ENCODE measurements around the gene REXO4.
"Not testable (repeated sequence)": the region's sequence is repeated elsewhere in the genome, so short reads cannot be mapped to it uniquely, and the experiment has no call there.

REXO4 gene

DNA sequence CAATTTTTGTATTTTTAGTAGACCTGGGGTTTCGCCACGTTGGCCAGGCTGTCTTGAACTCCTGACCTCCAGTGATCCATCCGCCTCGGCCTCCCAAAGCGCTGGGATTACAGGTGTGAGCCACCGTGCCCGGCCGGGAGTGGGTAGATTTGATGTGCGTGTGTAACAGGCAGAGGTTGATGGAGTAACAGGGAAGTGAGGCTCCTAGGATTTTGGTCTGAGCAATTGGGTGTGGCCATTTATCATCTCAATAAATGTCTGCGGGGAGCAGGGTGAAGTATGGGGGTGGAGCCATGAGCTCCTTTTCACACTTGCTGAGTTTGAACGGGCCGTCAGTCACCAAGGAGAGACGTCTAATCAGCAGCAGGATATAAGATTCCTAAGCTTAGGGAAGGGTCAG lies 1.2 kb upstream of the REXO4 start:
- no peak for DNase-seq

DNA sequence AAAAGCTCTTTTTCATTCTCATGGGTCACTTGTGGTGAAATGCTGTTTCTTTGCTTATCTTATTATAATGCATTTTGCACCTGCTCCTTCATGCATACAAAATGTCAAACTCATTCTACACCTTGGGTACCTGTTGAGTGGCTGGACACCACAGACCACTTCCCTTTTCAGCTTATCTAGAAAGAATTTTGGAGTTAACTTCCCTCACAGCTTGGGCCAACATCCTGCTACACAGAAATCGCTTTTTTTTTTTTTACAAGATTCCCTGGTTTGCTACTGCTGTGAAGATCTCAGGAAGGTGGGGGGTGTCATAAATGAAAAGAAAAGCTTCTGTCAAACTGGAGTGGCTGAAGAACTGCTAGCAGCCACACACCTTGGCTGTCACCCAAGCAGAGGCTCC lies 2.6 kb downstream of the REXO4 start:
- no peak for DNase-seq

DNA sequence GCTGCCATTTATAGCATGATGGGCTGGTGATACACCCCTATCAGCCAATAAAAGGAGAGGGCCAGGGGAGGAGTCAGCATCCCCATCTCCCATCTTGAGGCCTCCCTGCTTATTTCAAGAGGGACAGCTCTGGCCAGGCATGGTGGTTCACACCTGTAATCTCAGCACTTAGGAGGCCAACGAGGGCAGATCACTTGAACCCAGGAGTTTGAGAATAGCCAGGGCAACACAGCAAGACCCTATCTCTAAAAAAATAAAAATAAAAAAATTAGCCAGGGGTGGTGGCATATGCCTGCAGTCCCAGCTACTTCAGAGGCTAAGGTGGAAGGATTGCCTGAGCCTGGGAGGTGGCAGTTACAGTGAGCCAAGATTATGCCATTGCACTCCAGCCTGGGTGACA lies 9.8 kb downstream of the REXO4 start:
- DNase-seq = no peak

DNA sequence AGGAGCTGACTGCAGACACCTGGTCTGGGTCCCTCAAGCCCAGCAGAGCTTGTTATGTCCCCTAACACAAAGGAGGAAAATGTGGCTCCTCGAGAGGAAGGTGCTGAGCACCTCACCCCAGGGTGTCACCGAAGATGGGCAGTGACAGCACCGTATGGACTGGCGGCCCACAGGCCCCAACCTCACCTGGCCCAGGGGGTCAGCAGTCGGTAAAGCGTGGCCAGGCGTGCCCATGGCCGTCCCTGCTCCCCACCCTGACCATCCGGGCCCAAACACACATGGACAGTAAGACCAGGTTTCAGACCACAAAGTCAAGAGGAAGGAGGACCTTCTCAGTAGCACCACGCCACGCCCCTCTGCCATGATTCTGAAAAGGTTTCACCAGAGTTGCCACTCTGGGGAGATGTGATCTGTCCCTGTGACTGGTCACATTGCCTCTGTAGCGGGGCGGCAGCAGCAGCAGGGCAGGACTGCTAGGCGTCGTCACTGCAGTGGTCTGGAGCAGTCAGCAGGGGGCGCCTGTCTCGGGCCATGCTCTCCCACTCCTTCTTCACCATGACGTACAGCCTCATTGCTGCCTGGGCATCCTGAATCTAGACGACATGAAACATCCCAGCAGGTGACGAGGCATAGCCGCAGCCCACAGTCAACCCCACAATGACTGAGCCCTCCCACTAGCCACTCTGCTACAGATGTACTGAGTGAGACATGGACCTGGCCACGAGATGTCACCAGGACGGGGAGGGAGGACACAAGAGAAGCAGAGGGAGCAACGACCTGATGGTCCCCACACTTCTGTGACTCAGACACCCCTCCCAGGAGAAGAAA lies 11.1 kb downstream of the REXO4 start:
- peak; percentile 75 to 79 for DNase-seq

DNA sequence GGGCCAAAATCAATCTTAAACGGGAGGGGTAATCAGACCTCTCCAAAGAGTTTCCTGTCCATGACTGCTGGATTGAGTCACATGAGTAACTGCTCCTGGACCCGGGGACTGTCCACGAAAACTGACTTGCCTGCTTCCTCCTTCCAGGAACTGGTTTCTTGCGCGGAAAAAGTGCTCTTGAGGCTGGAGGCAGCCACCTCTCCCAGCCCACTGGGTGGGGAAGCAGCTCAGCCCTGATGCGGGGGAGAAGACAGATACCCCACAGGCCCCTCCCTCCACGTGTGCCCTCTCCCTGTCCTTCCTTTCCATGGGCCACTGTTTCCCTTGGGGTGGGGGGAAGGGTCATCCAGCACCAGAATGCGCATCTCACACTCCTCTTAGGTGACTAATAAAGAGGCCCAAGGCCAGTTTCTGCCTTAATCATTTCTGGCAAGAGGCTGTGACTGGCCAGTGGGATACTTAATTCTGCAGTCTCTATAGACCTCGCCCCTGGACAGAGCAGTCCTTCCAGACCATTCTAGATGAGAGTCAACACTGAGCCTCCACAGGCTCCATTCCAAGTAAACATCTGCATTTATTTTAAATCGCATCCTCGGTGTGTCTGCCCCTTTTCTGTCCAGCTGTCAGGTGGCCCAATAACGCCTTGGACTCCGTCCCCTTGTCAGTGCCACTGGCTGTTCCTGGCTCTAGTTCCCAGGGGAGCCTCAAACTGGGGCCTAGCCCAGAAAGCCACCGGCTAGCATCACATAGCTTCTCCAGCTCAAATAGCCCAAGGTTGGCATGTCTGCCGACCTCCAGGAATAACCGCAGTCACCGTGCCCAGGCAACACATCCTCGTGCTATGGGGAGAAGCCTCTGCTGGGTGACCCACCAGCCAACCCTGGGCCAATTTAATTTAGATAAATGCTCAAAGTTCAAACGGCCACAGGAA lies 12.0 kb downstream of the REXO4 start:
- no peak for DNase-seq

DNA sequence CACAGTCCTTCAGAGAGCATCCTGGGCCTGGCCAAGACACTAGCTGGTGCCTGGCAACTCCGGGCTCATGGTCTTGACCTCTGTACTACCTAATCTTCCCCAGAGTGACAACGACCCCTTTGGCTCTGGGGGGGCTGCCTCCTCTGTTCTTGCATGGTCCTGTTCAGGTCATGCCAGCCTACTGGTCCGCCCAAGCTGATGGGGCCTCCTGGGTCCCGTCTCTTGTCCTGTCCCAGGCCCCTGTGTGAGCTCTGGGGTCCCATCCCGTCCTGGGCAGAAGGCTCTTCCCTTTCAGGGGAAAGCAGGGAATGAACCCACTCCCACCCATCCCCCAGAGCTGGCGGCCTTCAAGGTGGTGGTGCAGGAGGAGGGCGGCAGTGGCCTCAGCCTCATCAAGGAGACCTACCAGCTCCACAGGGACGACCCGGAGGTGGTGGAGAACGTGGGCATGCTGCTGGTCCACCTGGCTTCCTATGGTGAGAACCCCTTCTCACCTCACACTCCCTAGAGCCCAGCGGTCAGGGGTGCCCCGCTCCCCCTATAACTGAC lies 13.3 kb downstream of the REXO4 start:
- DNase-seq = no peak

DNA sequence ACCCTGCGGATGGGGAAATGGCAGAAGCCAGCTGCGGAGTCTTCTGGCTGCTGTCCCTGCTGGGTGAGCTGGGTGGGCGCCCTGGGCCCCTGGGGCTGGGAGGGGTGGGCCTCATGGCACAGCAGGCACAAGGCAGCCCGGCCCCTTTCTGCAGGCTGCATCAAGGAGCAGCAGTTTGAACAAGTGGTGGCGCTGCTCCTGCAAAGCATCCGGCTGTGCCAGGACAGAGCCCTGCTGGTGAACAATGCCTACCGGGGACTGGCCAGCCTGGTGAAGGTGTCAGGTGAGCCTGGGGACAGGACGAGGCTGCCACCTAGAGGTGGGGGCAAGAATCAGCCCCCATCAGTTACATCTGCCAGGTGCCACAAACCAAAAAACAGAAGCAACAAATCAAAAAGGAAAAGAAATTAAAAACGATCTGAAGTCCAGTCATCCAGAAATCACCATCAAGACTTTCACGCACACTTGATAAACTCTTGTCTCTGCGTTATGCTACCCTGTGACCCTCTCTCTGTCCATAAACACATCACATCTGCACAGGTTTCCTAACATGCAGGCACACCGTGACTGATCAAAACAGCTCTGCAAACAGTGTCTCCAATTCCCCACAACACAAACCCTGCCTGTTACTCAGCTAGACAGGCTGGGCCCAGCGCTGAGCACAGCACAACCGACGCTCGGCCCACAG lies 13.9 kb downstream of the REXO4 start:
- no peak for DNase-seq

DNA sequence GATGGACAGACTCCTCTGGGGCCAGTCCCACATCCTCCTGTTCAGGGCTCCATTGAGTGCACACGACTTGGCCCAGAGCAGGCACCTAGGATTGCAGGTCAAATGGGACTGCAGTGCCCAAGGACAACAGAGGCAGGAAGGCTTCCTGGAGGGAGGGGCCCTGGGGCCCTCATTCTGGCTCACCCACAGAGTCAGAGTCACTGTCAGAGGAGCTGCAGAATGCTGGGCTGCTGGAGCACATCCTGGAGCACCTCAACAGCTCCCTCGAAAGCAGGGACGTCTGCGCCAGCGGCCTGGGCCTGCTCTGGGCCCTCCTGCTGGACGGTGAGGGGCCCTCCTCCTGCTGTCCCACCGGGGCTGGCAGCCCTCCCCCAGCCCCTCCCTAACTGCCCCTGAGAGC lies 15.1 kb downstream of the REXO4 start:
- DNase-seq = no peak

DNA sequence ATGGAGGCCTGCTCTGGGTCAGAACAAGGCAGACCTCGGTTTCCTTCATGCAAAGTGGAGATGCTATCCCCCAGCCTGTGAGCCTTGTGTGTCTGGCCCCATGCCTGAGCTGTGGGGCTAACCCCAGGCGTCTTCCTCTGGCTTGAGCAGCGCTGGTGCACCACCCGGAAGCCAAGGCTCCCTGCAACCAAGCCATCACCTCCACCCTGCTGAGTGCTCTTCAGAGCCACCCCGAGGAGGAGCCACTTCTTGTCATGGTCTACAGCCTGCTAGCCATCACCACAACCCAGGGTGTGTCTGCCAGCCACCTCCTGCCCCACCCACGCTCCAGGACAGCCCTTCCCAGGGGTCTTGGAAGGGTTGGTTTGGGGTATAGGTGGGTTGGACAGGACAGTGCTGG lies 16.2 kb downstream of the REXO4 start:
- no peak for DNase-seq

DNA sequence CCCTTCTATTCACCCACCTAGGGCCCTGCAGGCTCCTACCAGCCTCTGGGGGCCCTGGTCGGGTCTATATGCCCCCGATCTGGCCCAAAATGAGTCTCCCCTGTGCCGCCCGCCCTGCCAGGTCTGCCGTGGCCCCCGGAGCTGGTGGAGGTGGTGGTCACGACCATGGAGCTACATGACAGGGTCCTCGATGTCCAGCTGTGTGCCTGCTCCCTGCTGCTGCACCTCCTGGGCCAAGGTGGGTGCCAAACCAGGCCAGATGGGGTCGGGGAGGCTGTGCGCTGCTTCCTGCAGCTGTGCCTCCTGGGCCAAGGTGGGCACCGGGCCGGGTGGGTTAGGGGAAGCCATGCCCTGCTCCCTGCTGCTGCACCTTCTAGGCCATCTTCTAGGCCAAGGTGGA lies 17.5 kb downstream of the REXO4 start:
- DNase-seq = no peak

DNA sequence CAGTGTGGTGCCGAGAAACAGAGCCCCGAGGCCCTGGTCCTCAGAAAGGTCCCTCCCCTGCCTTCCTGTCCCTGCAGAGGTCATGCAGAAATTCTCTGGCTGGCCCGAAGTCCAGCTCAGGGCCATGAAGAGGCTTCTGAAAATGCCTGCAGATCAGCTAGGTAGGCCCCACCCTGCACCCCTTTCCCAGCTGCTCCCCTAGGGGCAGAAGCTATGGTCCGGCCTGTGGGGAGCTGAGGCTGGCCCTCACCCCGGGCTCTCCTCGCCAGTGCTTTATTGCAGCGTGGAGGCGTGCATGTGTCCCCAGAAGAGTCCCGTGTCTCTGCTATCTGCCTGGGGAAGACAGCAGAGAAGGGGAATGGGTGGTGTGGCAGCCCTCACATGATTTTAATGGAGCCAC lies 19.9 kb downstream of the REXO4 start:
- DNase-seq = no peak

DNA sequence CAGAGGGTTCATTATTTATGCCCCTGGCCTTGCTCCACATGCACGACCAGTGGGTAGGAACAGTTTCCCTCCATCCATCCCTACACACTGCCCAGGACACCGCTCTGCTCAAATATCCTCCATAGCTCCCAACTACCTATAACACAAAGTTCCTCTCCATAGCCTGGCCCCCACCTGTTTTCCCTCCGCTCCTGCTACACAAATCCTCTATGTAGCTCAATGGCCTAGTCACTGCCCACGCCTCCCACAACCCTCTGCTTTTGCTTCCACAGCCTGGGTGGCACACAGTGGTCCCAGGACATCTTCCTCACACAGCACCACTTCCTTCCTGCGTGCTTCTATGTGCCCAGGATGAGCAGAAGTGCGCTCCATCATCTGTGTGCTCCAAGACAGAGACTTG lies 20.4 kb downstream of the REXO4 start:
- no peak for DNase-seq

DNA sequence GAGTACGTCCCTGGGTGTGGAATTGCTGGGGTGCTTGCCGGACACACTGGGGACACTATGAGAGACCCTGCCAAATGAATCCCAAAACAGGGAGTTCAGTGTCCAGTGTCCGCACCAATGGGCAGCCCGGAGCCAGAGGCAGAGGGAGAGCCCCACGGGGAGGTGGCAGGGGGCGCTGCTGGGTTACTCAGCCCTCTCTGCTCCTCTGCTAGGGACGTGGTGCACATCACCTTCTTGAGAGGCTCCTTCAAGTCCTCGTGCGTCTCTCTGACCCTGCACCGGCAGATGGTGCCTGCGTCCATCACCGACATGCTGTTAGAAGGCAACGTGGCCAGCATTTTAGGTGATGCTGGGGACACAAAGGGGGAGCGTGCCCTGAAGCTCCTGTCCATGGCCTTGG lies 20.9 kb downstream of the REXO4 start:
- no peak for DNase-seq

DNA sequence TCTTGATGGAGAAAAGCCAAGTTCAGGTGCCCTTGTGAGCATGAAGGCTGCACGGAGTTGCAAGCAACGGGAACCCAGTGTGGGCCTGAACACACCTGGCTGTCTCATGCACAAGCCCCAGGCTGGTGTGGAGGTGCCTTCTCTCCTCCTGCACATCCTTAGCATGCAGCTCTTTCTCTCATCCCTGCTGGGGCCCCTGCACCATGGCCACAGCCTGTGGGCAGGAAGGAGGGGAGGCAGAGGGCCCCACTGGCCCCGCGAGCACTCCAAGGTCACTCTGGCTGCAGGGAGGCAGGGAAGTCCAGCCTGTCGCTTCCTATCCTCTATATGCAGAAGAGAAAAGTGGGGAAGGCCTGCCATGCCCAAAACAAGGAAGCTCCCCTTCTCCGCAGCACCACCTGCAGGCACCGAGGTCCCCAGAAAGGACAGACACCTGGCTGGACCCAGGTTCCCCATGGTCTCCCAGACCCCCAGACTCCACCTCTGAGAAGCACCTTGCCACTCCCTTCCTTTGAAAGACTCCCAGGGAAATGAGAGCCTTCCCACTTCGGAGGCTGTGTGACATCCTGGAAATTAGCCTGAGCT lies 23.0 kb downstream of the REXO4 start:
- no peak for DNase-seq

DNA sequence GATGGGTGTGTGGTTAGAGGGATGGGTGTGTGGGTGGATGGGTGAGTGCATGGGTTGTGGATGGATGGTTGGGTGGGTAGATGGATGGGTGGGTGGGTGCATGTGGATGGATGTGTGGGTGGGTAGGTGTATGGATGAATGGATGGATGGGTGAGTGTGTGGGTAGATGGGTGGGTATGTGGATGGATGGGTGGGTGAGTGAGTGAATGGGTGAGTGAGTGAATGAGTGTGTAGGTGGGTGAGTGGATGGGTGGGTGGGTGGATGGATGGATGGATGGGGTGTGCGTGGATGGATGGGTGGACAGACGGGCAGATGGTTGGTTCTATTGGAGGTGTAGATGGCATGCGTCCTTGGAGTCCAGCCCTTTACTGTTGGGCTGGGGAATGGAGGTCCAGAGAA lies 24.4 kb downstream of the REXO4 start:
- DNase-seq = no peak

DNA sequence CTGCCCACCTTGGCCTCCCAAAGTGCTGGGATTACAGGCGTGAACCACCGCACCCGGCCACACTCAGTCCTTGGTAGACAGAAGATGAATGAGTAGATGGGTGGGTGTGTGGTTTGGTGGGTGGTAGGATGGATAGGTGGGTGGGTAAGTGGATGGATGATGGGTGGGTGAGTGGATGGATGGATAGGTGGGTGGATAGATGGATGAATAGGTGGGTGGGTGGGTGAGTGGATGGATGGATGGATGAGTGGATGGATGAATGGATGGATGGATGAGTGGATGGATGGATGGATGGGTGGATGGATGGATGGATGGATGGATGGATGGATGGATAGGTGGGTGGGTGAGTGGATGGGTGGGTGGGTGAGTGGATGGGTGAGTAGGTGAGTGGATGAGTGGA lies 25.5 kb downstream of the REXO4 start:
- DNase-seq = not testable (repeated sequence)

DNA sequence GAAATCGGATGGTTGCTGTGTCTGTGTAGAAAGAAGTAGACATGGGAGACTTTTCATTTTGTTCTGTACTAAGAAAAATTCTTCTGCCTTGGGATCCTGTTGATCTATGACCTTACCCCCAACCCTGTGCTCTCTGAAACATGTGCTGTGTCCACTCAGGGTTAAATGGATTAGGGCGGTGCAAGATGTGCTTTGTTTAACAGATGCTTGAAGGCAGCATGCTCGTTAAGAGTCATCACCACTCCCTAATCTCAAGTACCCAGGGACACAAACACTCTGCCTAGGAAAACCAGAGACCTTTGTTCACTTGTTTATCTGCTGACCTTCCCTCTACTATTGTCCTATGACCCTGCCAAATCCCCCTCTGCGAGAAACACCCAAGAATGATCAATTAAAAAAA lies 26.4 kb downstream of the REXO4 start:
- DNase-seq = not testable (repeated sequence)

DNA sequence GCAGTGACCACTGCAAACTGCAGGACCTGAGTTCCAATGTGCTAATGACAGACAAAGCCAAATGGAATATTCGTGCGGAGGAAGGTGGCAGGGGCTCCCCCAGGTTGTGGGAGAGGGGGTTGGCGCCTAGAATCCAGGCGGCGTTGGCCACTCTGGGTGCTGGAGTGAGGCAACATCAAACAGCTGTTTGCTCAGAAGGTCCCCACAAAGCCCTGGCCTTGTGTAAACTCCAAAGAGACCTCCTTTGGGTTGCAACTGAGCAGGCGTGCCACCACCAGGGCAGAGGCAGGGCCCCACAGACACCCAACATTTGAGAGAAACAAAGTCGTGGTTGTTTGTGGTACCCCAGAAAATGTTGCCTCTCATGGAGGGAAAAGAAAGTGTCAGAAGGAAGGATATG lies 27.1 kb downstream of the REXO4 start:
- DNase-seq = no peak

DNA sequence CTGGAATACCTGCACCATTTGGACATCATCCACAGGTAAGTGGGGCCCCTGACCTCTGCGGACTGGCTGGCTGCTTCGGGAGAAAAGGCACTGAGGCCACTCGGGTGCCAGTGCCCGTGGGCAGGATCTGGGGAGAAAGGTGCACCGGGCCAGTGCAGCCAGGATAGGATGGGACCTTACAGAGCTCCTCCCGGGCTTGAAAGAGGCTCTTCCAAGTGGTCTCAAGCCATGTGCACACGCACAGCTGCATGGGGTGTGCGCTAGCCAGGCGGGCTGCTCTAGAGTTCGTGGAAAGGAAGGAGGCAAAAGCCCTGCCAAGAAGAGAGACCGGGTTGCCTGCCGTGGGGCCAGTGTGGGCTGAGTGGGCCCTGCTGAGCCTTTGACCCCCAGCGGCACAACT lies 28.2 kb downstream of the REXO4 start:
- no peak for DNase-seq

DNA sequence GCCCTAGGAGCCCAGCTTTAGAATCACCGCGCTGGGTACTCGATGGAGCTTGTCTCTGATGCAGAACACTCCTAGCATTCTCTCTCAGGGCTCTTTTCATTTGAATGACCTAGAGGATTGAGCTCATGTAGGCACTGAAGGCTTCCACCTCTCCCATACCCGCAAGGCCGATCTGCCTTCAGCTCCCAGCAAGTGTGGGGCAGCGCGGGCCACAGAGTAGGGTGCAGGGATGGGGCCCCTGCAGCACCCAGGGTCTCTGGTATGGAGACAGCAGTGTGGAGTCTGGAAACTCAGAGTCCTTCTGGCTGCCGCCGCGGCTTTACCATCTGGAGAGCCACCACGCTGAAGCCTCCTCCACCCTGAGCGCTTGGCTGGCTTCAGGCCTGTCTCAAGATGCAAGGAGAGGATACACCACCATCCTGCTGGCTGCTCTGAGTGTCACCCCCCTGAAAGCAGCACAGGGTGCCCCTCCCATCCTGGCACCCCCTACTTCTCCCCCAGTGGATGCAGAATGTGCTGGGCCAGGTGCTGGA lies 28.7 kb downstream of the REXO4 start:
- DNase-seq = no peak

DNA sequence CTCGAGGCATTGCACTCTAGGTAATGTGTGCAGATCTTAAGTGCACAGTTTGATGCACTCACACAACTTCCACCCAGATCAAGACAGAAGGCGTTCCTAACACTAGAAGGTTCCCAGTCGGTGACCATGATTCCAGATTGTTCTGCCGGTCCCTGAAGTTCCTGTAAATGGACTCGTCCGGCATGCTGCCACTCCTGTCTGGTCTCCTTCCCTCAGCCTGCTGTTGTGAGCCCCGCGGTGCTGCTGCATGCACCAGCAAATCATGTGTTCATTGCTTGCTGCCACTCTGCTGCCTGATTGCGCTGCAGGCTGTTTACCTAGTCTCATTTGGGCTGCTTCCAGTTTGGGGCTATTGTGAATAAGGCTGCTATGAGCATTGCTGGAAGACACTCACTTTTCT lies 30.1 kb downstream of the REXO4 start:
- DNase-seq = no peak

DNA sequence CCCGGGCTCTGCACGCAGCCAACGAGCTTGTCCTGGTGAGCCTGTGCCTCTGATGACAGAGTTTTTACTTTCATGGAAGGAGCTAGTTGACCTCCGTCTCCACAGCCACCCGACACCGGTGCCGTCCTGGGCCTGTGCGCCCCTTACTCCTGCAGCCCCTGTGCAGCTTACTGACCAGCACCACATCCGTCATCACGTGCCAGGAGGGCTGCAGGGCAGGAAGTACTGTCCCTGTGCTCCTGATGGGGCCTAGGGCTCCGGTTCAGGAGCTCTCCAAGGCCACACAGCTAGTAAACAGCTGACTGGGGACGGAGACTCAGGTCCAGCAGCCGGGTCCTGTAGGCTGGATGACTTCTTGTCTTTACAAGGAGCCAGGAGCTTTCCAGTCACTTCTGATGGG lies 31.5 kb downstream of the REXO4 start:
- DNase-seq = no peak

DNA sequence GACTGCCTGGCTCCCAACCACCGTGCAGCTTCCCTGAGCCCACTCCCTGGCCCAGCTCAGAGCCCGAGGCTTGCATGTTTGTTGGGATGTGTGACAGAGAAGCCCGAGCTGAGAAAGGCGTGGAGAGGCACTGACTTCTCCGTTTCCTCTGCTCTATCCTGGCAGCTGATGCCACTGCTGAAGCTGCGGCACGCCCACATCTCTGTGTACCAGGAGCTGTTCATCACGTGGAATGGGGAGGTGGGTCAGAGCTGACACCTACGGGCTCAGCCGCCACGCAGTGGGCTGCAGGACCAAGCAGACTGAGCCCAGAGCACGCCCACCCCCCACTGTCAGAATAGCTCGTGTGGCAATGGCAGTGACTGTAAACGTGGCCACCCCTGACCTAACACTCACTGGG lies 32.4 kb downstream of the REXO4 start:
- no peak for DNase-seq

Data from Kasumi-1 (cell line).